Endometrium (tissue), 2 donors: ENCODE data around the gene ZBTB8A.

Source experiments
- FAIRE-seq: peaks from 2 replicates; lab custom pipeline; 2012; peaks lifted over from hg19 to GRCh38; lab: Jason Lieb, UNC
- donor health status: control.
- donor health status: control.

The ZBTB8A gene

GRCh38 chr1:32652244-32652962 is 113.2 kb downstream of the ZBTB8A start:
- FAIRE-seq, result no peak
